Right kidney (tissue), 1 donor: ENCODE measurements around the gene HOXD12.

Experiments used
- DNase-seq: peaks from one replicate; pipeline ENCODE4 v3.0.0-alpha.2; 2016

Gene HOXD12

DNA sequence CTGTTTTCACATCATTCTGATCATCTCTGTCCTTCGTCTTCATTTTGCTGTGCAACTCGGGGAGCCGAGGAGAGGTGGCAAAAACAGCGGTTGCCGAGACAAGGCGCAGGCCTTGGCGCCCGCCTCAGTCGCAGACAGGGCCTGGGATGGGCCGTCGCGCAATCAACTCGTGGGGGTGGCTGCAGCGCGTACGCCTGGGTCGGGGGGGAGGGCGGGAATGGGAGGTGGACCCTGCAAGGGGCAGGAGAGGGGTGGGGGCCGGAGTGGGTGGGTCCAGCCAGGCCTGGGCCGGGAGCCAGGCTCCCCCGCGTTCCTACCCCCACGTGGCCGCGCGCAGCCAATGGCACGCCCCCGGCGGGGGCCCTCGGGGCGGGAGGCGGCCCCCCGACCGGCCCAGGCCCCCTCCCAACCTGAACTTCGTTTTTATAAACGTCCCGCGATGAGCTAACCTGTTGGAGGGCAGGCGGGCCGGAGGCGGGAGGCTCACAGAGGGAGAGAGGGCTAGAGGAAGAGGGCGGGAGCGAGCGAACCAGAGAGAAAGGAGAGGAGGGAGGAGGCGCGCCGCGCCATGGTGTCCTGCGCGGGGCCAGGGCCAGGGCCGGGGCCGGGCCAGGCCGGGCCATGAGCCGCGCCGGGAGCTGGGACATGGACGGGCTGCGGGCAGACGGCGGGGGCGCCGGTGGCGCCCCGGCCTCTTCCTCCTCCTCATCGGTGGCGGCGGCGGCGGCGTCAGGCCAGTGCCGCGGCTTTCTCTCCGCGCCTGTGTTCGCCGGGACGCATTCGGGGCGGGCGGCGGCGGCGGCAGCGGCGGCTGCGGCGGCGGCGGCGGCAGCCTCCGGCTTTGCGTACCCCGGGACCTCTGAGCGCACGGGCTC, 7.1 kb upstream of the HOXD12 start, which contains the start of gene HOXD13:
Gene HOXD13 (plus strand): TSS at position 452 of the 875 bp plus-strand sequence. CDS start 170 bp downstream, at position 622.
- peak; percentile 87 for DNase-seq

DNA sequence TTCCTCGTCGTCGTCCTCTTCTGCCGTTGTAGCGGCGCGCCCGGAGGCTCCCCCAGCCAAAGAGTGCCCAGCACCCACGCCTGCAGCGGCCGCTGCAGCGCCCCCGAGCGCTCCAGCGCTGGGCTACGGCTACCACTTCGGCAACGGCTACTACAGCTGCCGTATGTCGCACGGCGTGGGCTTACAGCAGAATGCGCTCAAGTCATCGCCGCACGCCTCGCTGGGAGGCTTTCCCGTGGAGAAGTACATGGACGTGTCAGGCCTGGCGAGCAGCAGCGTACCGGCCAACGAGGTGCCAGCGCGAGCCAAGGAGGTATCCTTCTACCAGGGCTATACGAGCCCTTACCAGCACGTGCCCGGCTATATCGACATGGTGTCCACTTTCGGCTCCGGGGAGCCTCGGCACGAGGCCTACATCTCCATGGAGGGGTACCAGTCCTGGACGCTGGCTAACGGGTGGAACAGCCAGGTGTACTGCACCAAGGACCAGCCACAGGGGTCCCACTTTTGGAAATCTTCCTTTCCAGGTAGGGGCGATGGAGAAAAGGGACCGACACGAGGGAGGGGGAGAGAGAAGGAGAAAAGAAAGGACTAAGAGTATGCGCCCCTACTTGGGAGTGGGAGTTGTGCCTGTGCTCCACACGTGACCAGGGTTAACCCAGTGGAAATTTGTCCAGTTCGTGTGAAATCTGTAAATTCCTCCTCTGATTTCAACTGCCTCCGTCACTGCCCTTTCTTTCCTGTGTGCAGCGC, 6.3 kb upstream of the HOXD12 start:
- no peak for DNase-seq

DNA sequence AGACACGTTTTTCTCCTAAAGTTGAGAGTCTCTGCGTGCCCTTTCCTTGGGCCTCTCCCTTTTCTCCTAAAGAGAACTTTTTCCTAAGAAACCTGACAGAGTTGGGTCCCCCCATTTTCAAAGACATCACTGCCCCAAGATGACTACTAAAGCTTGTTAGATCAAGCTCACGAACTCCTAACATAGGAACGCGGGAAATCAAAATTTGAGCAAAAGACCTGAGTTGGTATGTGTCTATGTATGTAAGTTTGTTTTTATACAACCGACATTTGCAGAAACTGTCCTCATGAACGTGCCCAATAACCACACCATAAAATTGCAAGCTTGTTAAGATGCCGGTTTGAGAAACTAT, 5.7 kb upstream of the HOXD12 start:
- no peak for DNase-seq

DNA sequence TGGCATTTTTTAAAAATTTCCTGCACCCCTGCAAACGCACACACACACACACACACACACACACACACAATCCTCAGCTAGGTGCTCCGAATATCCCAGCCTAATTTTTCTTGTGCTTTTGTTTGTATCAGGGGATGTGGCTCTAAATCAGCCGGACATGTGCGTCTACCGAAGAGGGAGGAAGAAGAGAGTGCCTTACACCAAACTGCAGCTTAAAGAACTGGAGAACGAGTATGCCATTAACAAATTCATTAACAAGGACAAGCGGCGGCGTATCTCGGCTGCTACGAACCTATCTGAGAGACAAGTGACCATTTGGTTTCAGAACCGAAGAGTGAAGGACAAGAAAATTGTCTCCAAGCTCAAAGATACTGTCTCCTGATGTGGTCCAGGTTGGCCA, 5.2 kb upstream of the HOXD12 start:
- no peak for DNase-seq

DNA sequence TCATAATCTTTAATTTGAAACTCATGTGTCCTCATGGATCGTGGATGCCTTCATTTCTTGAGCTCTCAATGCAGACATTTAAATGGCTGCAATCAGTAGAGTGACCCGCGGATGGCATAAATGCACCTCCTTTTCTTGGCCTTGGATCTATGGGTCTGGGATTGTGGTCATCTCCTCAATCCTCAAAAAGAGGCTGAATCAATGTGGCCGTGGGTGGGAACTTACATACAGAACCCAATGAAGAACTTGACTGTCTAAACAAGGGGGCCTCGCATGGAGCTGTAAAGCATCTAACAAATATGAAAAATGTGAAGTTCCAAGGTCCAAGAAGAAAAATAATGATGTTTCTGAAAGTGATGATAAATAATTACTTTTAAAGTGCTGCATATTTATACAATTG, 4.2 kb upstream of the HOXD12 start:
- DNase-seq = no peak

DNA sequence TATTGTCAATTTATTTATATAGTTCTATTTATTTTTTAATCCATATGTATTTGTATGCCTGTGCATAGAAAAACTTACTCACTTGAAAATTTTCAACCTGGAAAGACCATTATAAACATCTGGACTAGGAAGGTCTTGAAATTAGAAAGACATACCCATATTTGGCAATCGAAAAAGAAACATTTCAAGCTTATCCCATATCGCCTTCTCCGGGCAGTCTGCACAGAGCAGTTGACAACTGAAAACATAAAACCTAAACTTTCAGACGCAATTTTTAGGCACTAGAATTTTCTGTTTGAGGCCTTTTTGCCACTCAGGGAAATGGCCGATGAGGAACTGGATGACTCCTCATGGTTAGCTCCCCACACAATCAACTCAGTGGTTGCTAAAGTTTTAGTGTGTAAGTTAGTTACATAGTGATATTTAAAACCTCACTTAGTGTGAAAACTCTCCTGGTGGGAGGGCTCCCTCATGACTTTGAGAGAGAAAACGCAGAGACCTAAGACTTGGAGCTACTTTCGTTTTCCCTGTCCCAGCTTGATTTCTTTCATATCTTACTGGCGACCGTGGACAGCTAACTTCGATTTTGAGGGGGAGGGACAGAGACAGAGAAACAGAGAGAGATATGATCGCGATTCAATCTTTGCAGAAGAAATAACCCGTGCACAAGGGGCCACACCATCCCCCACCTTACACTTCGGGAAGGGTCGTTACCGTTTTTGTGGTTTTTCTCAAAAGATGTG, 3.2 kb upstream of the HOXD12 start:
- peak; percentile 80 for DNase-seq

DNA sequence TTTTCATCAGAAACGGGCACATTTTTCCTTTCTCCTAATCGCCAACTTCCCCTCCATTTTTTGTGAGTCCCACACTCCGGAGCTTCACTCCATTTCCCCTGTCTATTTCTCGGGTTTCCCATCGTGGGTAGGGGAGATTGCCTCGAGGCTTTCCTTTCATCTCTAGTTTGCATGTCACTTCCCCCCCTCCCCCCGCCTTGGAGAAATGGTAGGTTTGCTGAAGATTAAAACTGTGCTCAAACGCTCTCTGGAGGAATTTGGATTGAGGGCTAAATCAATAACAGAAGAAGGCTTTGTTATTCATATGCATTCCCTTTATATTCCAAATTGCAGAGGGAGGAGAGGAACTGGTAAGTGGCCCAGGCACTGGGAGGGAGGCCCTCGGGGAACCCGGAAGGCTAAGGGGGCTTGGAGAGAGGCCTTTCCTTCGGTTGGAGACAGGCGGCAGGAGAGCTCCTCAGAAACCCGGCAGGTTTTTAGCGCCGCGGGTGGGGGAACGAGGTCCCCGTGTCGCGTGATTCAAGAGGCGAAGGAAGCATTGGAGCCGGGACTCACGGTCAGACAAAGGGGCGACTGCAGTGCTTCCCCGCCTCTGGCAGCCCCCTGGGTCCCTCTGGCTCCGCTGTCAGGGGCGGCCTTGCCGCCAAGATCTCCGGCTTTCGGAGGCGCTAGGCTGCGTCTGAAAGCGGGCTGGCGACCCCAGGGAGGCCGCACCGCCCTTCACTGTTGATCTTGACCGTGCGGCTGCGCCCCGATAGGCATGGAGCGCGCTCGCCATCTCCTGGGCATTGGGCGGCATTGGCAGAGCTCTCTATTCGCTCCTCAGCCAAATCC, 2.4 kb upstream of the HOXD12 start:
- peak; percentile 87 for DNase-seq

DNA sequence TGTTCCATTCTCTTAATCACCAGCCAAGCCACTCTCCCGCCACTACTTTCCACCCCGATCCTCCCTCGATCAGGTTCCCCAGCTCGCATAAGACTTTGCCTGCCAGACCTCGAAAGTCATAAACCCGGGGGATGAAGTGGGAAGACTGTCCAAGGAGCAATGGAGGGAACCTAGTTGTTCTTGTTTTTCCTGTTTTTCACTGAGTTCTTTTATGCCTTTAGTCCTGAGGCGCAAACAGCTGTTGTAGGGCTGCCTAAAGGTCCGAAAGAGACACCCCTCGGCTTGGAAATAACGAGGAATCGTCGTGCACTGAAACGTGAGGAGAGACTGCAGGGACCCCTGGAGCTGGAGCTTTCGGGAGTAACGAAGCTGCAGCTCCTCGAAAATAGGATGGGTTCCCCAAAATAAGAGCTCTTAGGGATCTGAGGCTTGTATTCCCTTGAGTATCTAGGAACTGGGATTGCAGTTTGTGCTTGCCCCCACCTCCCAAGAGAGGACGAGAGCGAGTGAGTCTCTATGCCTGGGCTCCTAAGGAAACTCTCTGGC, 1.7 kb upstream of the HOXD12 start:
- DNase-seq = no peak

DNA sequence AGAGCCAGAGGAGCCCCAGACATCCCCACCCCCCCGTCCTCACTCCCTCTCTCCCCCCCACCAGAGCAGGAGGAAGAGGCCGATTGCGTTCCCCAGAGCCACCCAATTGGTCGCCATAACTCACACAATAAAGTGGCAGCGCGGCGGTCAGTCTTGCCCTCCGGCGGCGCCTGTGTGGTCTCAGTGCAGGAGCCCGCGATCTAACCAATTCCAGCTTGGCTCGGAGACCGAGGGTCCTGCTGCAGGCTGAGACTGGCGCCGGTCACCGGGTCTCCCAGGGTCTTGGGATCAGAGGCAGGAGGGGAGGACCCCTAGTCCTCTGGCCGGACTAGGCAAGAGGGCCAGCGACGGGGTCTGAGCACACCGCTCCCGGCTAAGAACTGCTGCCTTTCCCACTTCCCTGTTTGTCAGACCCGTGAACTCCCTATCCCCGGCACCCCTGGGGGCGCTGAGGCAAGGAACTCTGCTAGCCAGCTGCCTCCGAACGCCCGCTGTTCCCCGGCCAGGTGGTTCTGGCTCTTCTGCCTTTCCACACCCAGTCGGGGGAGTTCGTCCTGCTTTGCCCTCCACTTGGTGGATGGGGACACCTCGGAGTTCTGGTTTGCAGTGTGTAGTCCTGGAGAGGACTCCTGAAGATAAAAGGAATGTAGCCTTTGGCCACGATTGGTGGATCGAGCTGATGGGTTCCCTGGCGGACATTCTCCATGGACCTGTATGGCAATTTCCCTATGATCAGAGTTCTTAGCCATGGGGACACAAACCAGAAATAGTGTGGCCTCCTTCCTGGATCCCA, 1.0 kb upstream of the HOXD12 start:
- DNase-seq = peak; percentile 79

DNA sequence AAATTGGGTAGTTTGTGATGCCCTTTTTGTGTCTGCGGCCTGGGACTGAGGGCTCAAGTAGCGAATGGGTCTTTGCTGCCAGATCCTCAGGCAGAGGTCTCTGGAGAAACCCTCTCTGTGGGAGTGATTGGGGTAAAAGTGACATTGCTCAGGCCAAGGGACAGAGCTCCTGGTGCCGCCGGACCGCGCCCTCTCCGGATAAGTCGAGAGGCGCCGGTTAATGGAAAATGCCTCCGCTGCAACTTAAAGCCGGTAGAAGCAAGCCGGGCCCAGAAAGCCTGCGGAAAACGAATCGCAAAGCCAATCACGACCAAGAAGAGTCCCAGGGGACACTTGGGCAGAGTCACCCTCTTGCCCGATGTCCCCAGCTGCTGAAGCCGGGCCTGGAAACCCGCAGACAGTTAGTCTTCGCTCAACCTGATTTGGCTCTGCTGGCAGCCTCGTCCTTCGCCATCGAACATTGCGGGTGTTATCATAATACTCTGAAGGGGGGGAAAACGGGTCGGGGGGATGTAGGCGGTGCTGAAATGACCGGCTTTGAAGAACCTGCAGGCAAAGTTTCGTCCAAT, 352 bp upstream of the HOXD12 start:
- DNase-seq = no peak

DNA sequence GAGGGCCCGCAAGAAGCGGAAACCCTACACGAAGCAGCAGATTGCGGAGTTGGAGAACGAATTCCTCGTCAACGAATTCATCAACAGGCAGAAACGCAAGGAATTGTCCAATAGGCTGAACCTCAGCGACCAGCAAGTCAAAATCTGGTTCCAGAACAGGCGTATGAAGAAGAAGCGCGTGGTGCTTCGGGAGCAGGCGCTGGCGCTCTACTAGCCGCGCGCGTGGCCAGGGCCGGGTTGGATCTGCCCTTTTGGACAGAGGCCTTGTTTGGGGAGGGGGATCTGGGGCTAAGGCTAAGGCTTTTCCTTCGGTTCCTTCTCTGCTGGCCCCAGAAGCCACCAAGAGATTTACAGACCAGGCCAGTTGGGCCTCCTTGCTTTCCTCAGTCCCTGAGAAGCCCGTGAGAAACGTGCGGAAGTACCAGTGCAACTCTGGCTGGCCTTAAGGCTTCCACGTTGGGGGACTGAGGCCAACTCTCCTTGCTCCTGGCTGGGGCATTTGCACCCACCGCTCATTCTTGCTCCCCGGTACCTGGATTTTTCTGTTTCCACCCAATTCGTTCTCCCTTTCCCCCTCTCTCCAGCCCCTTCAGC, 1.0 kb downstream of the HOXD12 start:
- DNase-seq = no peak

DNA sequence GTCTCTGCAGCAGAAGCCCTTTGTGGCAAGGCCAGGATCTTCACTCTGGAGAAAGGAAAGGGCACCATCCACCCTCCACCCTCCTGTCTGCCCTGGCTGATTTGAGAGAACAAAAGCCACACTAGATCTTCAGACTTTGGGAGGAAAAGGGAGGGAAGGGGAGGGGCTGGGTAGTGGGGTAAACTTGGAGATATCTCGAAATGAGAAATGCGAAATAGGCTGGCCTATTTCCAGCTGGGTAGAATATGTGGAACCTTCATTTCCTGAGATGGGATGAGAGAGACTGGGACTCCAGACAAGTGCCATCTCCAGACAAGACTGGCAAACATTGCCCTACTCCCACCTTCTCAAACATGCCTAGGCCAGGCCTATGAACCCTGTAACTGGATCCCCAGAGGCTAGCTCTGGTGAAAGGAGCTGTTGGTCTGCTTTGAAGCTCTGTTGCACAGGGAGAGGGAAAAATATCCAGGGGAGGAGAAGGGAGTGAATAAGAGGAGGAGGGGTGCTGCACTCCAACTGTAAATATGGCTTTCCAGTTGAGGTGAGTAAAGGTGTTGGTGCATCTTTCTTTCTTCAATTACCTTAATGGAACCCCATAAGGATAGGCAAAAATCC, 1.7 kb downstream of the HOXD12 start:
- no peak for DNase-seq

DNA sequence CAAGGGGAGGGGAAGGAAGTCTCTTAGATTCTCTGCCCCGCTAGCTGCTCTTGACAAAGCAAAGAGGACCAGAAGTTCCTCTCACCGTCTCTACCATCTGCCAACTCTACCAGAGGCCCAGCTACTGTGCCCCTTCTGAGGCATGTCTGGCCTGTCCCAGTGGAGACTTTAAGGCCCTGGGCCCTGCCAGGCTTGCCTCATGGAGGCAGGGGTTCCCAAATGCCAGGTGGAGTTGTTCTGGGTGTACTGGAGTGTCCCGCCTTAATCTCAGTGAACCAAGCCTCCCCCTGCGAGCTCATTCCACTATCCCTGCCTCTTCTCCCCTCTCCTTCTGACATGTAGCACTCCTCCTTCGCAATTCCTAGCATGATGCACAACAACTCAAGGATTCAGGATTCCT, 2.2 kb downstream of the HOXD12 start:
- DNase-seq = no peak

DNA sequence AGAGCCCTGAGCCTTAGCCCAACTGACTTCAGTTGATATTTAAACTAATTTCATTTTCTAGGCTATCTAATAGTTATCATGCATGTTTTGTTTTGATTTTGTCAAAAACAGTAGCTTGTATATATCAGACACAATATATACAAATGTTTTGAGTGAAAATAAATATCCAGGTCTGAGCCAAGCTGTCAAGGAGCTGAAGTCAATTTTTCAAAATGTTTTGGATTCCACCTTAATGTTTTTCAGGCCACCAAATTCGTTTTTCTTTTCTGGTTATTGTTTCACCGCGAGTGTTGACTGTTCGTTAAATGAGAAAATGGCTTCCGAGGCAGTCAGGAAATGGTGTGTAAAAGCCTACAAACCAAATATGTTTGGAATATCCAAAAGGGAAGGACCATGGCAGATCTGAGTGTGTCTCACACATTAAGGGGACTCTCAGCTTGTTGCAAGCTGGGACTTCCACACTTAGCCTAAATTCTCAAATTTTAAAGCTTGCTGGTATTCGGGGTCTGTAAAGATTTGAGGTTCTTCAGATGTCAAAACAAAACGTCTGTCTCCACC, 2.8 kb downstream of the HOXD12 start:
- DNase-seq = no peak

DNA sequence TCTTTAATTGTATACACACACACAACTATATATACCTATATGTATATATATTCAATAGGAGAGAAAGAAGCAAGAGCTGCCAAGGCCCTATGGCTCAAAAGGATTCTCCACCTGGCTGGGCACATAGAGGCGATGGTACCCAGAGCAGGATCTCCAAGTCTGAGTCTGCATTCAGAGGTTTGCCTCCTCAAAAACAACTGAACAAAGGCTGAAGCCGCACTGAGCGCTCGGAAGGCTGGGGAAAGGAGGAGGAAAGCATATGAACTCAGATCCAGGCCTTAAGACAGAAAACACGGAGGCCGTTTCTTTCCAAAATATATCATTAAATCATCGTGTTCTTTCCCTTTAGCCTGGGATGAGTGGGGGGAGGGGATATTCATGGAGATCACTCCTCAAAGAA, 3.6 kb downstream of the HOXD12 start:
- no peak for DNase-seq

DNA sequence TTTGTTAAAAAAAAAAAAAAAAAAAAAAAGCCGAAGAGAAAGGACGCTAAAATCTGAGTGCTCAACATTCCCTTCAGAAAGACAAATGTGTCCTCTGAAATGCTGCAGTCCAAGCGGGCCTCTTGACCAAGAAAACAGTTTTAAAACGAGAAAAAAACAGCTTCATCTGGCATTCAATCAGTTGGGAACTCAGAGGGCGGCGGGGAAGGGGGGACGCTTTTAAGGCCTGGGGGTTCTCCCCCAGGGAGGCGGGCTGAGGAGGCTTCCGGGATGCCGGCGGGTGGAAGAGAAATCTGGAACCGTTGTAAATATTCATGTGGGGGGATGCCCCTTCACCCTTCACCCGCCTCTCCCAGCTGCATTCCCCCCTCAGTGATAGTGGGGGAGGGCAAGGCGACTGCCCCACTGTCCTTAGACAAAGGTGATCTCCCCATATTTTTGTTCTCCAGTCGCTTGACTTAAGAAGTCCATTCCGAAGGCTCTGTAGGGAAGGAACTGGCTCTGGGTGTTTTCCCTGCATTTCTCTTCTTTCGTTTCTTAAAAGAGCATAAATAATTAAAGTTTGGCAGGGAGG, 4.2 kb downstream of the HOXD12 start:
- no peak for DNase-seq

DNA sequence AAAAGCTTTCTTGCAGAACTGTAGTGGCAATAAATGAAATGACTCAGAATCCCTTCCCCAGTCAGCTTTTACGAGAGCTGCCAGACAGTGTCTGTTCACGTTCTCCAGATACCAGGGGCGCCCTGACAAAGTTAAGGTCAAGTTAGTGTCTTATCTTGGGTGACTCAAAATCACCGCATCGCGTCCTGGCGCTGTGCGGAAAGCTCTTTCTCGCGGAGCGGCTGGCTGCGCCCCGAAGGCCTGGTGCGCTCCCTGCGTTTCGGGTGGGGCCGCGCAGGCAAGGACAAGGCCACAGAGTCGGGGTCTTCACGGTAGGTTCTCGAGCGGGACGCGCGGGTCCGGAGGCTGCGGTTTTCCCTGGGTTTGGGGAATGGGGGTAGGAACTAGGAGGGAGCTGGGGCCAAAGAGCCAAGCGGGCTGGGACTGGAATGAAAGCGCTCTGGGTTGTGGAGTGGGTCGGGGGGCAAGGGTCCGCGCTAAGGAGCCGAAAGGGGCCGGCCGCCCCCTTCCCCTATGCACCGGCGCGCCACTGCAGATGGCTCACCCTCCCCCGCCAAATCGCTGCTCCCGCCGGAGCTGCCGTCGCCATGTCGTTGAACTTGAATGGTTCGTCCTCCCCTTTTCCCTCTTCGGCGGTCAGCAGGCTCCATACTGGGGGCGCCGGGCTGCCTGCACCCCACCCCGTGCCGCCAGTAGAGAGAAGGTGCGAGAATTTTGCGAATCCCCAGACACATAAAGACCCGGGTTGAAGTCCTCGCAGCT, 4.9 kb downstream of the HOXD12 start:
- peak; percentile 92 for DNase-seq

DNA sequence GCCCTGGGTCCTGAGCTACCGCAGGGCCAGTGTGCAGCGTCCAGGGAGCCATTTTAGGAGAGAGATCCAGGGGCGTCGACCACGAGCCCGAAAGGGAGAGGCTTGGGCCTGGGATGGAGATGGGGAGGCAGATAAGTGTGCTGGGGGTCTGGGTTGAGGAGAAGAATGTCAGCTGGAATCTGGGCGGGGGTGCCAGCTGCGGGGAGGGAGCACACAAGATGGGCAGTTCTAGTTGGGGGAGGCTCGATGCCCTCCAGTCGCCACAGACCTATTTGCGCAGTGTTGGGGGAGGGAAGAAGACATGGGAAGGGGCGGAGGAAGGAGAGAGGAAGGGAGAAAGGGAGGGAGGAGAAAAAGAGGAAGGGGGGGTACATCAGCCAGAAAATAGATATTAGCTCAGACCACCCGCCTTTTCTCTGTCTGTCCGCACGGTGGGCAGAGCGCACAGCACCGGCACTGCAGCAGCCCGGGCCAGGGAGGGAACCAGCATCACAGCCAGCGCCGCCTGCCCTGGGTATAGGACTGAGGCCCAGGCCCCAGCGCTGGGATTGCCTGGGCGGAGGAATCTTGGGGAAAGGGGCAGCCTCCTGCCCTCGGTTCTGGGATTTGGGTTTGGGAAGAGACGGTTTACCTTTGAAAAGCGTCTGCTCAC, 5.6 kb downstream of the HOXD12 start:
- no peak for DNase-seq
